NB4 (cell line): ENCODE measurements around the gene CCNDBP1.
"Not testable (repeated sequence)": the region's sequence is repeated elsewhere in the genome, so short reads cannot be mapped to it uniquely, and the experiment has no call there.

ENCODE experiments used
- DNase-seq: peaks from one replicate; pipeline ENCODE4 v3.0.0; 2010; ENCODE audit warnings: low read depth
- H3K4me3 ChIP-seq: one replicate; pipeline ENCODE4 v1.5.1; 2011; ENCODE audit warnings: mild to moderate bottlenecking, low read depth, low read length, moderate library complexity
- CTCF ChIP-seq: IDR thresholded peaks from one replicate; pipeline ENCODE4 v1.5.1; 2012; ENCODE audit warnings: low read depth, low read length
- MAX ChIP-seq: IDR thresholded peaks from 2 replicates; pipeline ENCODE4 v1.6.1; 2011; ENCODE audit warnings: low read depth, low read length
- MYC ChIP-seq: IDR thresholded peaks from 2 replicates; pipeline ENCODE4 v1.6.1; 2011; ENCODE audit warnings: low read depth, low read length
- POLR2A ChIP-seq: IDR thresholded peaks from 2 replicates; pipeline ENCODE4 v1.6.1; 2011; ENCODE audit warnings: mild to moderate bottlenecking; ENCODE audit not compliant: insufficient read length; ENCODE audit errors: extremely low read depth

CCNDBP1 gene

GRCh38 chr15:43151688-43152087 lies 33.5 kb upstream of the CCNDBP1 start:
- H3K4me3 ChIP-seq = no peak overlapping the region
- no peak for TF ChIP-seq POLR2A
- DNase-seq = no peak

GRCh38 chr15:43153269-43153668 lies 31.9 kb upstream of the CCNDBP1 start:
- H3K4me3 ChIP-seq = no peak overlapping the region
- no peak for TF ChIP-seq MAX
- no peak for TF ChIP-seq MYC
- TF ChIP-seq CTCF = no peak
- DNase-seq = no peak

- no peak overlapping the region for H3K4me3 ChIP-seq
- DNase-seq = no peak
These were observed 19.3 kb upstream of the CCNDBP1 start for GRCh38 chr15:43165801-43166325.

GRCh38 chr15:43167261-43167660 lies 17.9 kb upstream of the CCNDBP1 start:
- DNase-seq, H3K4me3 ChIP-seq: not testable (repeated sequence)

More at GRCh38 chr15:43165801-43166325, 19.3 kb upstream of the CCNDBP1 start:
- TF ChIP-seq MAX = no peak

- TF ChIP-seq MAX = no peak
- TF ChIP-seq POLR2A = no peak
- TF ChIP-seq MYC = no peak
- TF ChIP-seq CTCF = no peak
- H3K4me3 ChIP-seq = no peak overlapping the region
- no peak for DNase-seq
These were observed 16.8 kb upstream of the CCNDBP1 start for GRCh38 chr15:43168192-43169107.

GRCh38 chr15:43169888-43170287 lies 15.3 kb upstream of the CCNDBP1 start:
- TF ChIP-seq CTCF = no peak
- TF ChIP-seq MAX = no peak
- TF ChIP-seq POLR2A = no peak
- TF ChIP-seq MYC = no peak
- no peak for DNase-seq
- no peak overlapping the region for H3K4me3 ChIP-seq

GRCh38 chr15:43175656-43176309 lies 9.4 kb upstream of the CCNDBP1 start:
- DNase-seq, H3K4me3 ChIP-seq: not testable (repeated sequence)

GRCh38 chr15:43177147-43177546 lies 8.1 kb upstream of the CCNDBP1 start:
- not testable (repeated sequence) for H3K4me3 ChIP-seq, DNase-seq
